DMS53 treated with DMSO at 0.1 percent for 48 hours (cell line): ENCODE data around the gene ADGRA1.

Experiments used
- DNase-seq: peaks from one replicate; lab custom pipeline; 2025; ENCODE audit not compliant: unreplicated experiment; lab: John Stamatoyannopoulos, UW

Gene ADGRA1

DNA sequence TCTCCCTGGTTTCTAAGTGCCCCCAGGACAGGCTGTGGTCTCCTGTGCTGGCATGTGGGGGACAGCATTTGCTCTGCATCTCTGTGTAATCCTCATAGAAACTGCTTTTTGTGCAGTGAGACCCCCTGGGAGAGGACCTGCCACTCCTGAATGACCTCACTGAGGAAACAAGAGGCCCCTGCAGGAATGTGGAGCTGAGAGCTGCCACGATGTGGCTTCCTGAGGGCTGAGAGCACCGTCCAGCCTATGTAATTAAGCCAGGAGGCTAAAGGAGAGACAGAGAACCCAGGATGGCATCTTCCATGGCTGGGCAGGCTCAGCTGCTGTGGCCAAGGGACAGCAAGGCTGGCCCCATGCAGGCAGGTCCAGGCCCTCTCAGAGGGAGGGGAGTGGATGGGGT lies 32.3 kb upstream of the ADGRA1 start:
- no peak for DNase-seq

DNA sequence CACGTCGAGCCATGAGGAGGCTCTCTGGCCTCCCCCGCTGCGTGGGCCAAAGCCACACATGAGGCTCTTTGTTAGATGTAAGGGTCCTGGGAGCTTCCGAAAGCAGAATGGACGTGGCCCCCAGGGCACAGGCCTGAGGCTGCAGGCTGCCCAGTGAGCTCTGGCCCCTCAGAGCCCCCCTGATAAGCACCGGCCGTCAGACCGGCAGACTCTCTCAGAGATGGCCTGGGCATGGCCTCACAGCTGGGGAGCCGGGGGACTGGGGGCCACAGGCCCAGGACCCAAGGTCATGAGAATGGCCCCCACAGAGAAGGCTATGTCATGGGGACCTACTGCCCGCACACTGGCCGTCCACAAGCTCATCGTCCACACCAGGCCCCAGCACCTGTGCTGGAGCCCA lies 31.7 kb upstream of the ADGRA1 start:
- no peak for DNase-seq

DNA sequence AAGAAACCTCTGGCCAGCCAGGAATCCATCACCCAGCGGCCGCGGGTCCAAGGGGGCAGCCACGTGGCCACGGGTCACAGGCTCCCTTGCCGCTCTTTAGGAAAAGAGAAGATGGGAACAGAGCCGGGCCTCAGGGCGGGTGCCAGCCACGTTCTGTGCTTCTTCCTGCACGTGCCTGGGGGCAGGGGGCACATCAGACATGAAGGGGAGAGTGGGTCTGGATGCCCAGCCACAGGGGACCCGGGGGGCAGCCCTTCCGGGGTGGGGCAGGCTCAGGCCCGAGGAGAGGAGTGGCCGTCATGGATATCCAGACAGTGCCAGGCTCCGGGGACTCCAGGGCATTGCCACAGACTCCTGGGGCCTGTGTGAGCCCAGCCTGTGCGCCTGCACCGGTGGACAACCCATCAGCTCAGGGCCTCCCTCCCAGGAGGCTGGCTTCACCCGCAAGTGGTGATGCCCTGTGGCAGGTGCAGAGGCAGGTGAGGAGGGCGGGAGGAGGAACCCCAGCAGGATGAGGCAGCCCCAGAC lies 31.0 kb upstream of the ADGRA1 start:
- no peak for DNase-seq

DNA sequence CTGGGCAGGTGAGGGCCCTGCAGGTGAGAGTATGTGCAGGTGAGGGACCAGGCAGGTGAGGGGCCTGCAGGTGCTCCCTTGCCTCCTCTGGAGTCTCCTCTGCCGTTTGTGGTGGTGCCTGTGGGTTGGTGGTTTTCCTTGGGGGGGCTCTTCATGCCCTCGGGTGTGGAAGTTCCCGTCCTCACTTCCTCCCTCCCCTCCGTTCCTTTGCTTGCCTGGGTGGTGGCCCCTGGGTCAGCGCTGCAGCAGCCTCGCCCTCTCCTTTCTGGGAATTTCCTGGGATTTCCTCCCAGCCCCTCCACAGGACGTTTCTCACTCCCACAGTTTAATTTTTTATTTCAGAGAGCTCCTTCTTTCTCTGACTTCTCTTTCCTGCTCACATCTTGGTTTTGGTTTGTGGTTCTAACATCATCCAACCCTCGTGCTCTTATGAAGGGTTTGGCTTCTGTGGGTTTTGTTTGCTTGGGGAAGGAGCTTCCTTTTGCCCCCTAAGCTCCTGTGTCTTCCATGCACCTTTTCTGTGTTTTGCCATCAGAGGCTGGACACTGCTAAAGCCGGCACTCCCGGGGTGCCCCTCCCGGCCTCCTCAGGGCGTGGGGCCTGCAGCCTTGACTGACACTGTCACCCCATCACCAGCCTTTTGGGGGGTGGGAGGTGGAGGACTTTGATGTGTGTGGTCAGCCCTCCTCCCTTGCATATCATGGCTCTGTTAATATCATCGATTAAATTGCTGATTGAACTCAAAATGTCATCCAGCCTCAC lies 29.2 kb upstream of the ADGRA1 start:
- no peak for DNase-seq

DNA sequence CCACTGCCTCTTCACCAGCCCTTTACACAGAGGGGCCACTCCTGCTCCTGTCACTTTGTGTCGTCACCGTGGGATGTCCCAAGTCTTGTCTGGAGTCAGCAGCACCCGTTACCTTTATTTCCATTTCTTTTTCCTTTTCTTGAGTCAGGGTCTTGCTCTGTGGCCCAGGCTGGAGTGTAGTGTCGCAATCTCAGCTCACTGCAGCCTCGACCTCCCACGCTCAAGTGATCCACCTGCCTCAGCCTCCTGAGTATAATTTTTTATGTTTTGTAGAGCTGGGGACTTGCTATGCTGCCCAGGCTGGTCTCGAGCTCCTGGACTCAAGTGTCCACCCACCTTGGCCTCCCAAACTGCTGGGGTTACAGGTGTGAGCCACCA lies 28.6 kb upstream of the ADGRA1 start:
- no peak for DNase-seq

DNA sequence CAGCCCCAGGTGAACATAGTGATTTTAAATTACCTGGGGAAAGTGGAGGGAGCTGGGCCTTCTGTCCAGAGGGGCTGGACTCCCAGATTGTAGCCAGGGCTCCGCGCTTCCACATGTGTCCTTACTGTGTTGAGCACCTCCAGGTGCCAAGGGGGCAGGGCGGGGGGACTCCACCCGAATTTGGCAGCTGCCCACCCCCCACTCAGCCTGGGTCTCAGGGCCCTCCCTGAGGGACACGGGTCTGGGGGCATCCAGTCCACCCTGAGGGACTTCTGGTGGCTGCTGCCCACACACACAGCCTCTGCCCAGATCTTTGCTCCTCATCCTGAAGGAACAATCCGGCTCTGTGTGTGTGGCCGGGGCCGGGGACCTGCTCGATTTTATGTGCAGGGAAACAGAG lies 28.2 kb upstream of the ADGRA1 start:
- no peak for DNase-seq

DNA sequence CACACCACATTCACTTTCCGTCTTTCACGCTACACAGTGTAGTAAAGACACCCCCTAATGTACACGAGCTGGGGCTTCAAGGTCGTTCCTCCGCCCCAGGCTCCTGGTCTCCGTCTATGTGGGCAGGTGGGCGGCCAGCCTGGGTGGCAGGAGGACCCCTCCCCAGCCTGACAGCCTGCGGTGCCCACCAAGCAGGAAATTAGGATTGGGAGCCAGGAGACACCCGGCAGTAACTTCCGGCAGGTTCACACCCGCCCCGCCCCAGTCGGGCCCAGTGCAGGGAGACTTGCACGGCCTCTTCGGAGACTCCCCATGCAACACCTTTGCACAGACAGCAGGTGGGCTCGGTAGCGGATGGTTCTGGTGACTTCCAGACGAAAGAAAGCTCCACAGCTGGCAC lies 27.7 kb upstream of the ADGRA1 start:
- no peak for DNase-seq

DNA sequence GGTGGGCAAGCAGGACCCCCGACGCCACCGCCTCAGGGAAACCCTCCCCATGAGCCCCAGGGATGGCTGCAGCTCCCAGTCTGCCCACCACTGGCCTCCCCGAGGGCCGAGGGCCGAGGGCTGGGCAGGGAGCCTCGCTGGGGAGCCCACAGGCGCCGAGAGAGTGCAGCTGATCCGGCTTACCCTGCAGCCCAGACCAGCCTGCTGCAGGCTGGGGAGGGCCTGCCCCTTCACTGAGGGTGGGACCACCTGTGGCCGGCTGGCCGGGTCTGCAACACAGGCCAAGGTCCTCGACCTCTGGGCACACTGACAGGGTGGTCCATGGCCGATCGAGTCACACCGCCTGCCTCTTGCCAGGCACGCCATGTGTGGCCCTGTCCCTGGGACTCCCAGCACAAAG lies 27.3 kb upstream of the ADGRA1 start:
- no peak for DNase-seq

DNA sequence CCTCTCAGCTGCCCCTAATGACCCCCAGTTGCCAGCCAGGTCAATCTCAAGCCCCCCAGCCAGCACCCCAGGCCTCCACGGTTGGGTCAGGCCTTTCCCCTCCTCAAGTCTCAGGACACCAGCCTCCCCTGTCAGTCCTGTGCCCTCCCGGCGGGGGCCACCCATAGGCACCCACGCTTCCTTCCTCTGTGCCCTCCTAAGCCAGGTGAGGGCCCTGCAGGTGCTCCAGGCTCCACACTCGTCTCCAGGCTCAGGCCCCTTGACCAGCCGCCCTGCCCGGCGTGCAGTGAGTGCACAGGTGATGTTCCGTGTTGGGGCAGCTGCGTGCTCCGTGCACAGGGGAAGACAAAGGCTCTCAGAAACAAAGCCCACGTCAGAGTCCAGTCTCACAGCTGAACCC lies 26.8 kb upstream of the ADGRA1 start:
- DNase-seq, result no peak

DNA sequence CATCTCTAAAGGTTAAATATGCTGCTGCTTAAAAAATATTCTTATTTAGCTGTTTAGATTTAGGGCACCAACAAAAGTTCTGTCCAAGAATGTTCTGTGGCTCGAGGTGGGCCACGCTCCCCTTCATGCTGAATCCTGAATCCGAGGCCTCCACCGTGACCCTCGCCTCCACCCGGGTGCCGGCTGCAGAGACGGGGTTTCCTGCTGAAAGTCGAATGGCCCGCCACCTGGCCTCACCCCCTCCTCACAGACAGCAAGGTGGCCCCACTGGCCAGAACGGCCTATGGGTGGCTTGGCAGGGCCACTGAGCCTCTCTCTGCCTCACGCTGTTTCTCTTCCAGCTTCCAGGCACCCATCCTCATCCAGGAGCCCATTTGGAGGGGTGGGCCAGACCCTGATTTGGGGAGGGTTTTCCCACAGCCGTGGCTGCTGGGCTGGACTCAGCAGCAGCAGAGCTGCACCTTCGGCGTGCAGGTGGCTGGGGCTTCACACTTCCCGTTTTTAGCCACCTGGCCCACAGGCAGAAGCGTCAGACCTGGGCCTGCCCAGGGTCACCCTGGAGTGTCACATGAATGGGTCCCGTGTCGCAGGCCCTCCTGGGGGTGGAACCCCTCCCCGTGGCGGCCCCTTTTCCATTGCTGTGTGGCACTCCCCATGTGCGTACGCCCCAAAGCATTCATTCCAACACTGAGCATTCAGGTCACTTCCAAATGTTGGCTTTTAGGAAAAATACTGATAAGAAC lies 26.3 kb upstream of the ADGRA1 start:
- no peak for DNase-seq

DNA sequence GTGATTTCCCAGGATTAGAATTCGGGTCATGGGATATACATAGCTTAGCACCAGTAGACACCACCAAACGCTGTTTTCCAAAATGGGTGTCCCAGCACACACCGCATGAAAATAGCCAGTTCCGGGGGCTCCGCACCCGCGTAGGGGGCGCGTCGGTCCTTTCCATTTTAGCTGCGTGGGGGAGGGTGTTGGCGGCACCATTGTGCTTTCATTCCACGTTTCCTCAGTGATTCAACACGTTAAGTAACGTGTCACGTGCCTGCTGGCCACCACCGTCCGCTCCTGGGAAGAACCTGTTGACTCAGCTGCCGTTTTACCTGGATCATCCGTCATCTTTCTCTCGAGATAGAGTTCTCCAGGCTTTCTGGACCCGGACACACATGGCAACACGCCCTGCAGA lies 25.6 kb upstream of the ADGRA1 start:
- DNase-seq, result no peak

DNA sequence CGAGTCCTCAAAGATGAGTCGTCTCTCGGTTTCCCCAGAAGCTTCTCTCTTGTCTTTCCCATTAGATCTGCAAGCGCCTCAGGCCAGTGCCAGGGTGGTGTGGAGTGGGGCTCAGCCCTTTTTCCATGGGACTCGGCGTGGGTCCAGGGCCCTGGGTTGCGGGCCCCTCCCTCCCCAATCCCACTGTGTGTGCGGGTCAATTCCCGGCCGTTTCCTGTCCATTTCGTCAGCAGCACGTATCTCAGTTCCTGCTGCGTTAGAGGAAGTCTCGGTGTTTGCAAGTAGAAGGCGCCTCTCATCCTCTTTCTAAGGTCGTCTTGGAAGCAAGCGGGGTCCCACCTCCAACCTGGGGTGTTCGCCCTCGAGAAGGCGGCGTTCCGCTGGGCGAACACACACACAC lies 25.1 kb upstream of the ADGRA1 start:
- DNase-seq, result no peak

DNA sequence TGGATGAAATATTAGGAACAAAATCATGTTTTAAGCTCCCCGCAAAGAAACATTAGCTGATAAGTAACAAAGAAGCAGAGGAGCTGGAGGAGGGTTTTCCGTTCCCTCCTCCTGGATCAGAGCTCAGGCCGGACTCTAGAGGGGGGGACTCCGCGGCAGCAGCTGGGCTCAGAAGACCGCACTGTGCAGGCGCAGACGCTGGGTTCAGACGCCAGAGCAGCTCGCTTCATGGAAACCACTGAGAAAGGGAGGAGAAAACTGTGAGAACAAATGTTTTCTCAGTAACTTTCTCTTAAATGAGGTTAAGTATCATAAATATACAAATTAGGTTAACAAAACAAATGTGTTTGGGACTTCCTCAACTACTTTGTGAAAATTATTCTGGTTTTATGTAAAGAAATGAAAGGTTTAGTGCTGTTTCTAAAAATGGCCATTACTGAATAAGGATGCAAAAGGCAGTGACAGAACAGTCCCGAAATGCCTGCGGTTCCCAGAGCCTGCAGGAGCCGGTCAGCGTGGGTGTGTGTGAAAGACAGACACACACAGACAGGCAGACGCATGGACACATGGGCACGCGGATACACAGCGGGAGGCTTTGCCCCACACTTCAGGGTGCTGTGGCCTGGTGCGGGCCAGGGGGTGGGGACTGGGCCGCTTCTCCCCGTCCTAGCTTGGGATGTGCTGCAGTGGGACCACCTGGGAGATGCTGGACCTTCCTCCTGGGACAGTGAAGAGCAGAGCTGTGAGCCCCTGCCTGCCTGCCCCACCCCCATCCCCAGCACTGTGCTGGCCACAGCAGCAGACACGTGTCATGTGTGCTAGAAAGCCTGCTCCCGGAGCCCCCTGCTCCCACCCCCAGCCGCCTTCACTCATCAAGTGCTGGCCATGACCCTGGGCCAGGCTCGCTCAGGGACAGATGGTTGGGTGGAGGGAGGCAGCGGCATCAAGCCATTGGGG lies 20.3 kb upstream of the ADGRA1 start:
- DNase-seq, result no peak

DNA sequence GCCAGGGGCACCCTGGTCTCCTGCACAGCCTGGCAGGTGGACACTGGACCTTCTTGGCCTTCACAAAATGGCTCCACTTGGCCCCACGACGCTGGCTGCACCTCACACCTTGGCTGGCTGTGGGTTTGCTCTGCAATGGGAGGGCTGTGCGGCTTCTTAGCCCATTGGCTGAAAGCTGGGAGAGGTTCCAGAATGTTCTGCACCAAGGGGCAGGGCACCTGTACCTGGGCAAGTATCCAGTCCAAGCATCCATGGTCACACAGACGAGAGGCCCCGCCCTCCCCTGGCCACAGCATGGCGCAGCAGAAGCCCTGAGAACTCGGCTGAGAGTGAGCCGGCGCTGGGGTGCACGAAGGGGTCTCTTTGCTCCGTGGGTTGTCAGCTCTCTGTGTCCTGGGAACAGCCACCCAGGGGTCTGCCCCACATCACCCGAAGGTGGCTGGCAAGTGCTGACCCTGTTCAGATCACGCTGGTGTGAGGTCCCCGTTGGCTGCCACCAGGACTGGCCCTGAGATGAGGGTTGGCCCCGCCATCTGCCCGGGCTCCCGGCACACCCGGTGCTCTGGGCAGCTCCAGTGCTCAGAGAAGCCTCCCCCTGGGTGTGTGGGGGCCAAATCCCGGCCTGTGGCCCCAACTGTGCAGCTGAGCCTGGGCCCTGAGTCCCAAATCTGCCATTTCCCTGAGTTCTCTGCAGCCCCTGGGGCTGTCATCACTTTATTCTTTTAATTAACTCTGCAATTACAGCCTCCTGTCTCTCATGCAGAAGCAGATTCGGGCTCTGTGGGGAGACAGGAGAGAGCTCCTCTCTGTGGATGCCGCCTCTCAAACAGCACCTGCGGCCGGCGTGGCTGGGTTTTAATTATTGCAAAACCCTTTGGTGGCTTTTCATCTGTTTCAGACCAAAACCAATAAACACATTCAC lies 19.4 kb upstream of the ADGRA1 start:
- DNase-seq, result no peak

DNA sequence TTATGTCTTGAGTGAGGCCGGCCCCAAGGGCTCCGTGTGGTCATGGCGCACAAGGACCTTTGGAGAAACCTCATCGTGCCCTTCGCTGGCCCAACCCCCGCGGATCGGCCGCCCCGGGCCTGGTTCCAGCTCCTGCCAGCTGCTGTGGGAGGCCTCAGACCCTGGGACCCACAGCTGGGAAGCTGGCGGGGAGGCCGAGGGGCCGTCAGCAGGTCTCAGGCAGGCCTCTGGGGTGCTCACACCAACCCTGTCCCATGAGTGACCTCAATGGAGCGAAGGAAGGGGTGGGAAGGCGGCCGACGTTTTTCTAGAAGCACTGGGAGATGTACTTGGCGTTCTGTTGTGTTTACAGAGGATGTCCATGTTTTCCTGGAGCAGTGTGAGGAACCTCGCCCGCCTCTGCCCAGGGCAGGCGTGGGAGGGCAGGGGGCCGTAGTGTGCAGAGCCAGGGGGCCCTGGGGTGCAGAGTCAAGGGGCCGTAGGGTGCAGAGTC lies 18.6 kb upstream of the ADGRA1 start:
- DNase-seq, result no peak

DNA sequence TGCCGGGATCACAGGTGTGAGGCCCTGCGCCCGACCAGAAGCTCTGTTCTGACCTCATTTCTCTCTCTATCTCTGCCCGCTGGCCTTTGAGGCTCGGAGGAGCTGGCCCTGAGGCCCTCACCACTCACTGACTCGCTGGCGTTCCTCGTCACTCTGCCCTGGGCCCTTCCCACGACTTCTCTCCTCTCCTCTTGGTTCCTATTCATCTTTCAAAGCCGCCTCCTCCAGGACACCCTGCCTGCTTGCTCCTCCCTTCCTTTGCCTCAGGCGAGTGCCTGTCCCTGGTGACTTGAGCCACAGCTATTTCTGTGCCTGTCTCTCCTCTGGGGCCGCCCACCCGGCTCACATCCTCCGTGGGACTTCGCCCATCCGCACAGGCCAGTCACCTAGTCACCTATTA lies 17.3 kb upstream of the ADGRA1 start:
- no peak for DNase-seq

DNA sequence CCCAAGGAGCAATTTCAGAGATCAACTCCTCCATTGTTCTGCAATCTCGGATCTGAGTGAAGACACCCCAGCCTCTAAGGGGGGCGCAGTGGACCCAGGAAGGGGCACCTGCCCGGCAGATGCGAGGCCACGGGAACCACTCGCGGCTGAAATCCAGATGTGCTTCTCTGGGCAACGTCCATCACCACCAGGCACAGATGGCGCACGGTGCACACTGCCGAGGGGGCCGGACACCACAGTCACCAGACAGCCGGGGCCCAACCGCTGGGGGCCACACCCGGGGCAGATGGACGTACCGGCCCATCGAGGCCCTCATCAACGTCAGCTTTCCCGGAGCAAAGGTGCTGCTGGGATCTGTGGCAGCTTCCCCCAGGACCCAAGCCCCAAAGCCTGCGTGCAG lies 16.9 kb upstream of the ADGRA1 start:
- no peak for DNase-seq

DNA sequence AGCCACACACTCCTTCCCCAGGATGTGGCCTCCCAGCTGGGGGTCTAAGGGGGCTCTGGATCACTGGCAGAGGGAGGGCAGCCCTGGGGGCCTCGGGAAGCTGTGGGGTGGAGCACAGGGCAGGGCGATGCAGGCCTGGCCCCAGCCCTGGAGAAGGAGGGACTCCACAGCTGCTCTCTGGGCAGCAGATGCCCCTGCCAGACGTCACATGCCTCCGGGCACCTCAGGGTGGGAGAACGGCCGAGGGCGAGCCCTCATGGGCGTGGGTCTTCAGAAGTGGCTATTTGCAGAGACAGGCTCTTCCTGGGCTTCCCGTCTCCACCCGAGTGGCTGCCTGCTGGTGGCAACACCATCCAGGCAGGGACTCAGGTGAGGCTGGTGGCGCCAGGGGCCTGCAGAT lies 16.0 kb upstream of the ADGRA1 start:
- no peak for DNase-seq

DNA sequence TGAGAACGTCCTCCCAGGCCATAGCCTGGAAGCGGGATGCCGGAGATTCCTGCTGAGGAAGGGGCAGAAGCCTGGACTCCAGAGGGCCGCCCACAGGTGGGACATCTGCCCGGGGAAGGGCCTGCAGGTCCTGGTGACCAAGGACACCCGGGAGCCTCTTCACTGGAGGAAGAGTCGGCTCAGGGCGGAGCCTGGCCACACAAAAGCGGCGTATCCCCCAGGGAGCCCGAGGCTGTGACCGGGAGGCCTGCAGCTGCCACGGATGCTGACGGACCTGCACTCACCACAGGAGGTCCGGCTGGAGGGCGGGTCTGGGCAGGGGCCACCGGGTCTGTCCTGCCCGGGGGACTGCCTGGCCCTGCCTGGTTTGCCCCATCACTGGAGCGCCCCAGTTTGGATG lies 15.5 kb upstream of the ADGRA1 start:
- no peak for DNase-seq

DNA sequence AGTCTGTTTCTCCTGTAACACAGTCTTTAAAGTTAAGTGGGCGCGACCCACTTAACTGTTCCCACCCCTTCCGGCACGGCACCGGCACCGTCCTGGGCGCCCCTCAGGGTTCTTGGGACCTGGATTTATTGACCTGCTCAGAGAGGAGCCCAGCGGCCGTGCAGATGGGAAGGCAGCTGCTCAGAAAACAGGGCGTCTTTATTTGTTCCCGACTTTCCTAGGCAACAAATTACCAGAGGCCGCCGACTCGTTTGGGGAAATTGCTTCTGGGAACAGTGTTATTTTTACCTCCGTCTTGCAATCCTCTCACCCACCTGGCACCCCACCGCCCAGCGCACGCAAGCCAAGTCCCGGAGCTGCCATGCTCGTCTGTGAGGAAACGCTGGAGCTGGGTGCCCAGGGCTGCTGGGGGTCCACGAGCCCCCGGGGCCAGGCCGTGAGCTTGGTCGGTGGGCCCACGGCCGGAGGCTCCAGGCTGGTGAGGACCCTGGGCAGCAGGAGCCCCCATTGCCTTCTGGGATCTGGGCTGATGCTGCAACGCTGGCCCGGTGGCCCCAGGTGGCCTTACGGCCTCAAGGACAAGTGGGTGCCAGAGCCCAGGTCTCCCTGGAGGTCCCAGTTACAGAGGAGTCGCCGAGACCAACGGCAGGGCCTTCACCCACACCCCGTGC lies 14.9 kb upstream of the ADGRA1 start:
- no peak for DNase-seq
